ENCODE data around the gene FNDC8.
A peak's percentile ranks its signal among the peaks of the same experiment; 100 is the strongest.
"Not testable (repeated sequence)": the region's sequence is repeated elsewhere in the genome, so short reads cannot be mapped to it uniquely, and the experiment has no call there.

FNDC8 gene

DNA sequence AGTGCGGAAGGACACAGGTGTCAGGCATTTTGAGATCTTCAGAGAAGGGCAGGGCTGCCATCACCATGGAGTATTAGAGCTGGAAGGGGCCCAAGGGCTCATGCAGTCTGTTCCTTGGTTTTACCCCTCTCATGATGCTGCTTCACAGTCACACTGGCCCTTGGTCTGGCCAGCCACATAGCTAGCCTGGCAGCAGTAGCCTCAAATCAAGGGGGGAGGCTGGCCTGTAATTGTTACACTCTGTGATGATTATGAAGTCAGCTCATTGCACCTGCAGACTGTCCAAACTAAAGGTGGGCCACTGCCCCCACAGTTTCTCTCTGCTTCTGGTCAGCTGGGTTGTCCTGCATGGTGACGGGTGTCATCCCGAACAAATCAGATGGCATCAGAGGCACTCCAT, at the start of gene FNDC8:
Gene FNDC8, plus strand, starts transcription at position 301 of the 400 bp plus-strand sequence. Its CDS starts 79 bp downstream, at position 380.
- DNase-seq = no peak

DNA sequence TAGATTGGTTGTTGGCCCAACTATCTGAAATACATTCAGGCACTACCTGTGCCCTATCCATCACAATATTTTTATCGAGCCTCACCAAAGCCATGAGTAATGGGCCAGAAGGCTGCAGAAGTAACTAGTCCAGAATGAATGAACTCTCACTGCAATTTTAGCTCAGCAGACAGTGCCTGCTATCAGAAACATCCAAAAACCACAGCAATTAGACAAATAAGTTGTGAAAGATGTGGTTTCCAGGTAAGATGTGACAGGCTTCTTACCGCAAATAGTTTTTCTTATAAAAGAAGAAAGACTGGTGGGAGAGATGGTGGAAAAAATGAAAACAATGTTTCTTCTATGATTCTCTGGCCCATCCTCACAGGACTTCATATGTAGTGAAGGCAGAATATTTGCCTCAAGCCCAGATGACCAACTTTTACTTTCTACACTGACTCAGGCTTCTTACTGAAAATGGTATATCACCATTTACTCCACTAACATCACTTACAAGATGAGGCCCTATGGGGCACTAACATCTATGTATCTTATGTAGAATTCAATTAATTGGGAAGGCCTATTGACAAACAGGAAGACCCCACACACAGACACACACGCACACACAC, 48.1 kb upstream of the FNDC8 start:
- DNase-seq = peak; percentile 38

DNA sequence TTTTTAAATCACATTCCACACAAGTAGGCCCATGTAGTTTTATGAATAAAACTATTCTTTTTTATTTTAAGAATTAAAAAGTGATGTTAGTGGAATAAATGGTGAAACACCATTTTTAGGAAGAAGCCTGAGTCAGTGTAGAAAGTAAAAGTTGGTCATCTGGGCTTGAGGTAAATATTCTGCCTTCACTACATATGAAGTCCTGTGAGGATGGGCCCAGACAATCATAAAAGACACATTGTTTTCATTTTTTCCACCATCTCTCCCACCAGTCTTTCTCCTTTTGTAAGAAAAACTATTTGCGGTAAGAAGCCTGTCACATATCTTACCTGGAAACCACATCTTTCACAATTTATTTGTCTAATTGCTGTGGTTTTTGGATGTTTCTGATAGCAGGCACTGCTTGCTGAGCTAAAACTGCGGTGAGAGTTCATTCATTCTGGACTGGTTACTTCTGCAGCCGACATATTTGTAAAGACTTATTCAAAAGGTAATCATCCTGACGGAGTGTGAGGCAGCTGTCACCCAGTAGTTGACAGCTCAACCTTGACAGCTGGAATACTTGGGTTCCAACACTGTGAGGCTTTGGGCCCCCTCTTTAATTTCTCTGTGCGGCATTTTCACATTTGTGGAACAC, 47.3 kb upstream of the FNDC8 start:
- DNase-seq = peak; percentile 31

DNA sequence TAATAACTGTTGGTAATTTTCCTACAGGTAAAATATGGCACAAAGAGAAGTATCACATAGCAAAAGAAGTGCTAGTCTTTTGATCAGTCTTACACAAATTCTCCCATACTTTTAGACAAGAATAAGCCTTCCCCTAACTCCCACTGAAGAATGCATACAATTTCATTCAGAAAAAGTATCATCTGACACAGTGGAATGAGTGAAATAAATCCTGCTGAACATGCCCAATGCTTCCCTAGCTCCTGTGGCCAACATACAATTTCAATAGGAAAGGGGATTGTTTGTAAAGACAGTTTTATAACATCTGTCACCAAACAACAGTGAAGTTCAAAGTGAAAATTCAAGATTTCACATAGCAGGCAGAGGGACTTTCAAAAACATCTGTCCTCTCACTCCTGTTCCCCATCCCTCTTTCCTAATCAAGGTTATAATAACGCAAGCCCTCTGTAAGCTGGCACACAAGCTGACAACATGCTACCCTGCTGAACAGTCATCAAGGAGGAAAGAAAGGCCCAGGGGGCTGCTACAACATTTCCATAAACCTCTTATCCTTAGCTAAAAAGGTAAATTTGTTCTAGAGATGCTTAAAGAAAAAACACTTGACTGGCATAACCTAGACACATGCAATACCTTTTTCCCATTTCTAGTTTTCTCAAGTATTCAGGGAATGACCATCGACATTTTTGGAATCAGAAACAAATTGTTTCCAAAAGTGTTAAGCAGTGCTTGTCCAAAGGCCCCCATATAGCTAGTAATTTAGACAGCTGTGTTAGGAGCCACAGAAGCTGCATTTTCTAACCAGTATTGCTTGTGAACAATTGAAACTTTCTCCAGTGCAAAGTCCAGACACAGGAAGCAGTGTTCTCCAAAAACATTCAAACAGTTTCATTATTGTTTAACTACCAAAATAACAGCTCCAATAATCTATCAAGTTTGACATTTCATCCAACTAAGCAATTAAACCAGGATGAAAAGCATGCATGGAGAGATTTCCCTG, 46.4 kb upstream of the FNDC8 start:
- no peak for DNase-seq

DNA sequence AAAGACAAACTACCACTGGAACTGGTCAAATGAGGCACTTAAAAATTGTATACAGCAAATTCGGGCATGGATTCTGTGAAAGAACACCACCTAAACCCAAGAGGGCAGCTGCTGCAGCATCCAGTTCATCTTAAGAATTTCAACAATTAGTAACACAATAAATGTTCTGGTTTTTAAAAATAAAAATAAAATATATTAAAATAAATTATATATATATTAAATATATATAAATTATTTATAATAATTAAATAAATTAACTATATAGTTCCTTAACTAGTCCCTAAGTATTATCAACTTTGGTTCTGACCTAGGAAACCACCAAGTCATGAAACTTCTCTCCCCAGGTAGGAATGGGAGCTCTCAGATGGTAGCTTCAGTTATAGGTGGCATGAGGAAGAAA, 44.5 kb upstream of the FNDC8 start:
- no peak for DNase-seq

DNA sequence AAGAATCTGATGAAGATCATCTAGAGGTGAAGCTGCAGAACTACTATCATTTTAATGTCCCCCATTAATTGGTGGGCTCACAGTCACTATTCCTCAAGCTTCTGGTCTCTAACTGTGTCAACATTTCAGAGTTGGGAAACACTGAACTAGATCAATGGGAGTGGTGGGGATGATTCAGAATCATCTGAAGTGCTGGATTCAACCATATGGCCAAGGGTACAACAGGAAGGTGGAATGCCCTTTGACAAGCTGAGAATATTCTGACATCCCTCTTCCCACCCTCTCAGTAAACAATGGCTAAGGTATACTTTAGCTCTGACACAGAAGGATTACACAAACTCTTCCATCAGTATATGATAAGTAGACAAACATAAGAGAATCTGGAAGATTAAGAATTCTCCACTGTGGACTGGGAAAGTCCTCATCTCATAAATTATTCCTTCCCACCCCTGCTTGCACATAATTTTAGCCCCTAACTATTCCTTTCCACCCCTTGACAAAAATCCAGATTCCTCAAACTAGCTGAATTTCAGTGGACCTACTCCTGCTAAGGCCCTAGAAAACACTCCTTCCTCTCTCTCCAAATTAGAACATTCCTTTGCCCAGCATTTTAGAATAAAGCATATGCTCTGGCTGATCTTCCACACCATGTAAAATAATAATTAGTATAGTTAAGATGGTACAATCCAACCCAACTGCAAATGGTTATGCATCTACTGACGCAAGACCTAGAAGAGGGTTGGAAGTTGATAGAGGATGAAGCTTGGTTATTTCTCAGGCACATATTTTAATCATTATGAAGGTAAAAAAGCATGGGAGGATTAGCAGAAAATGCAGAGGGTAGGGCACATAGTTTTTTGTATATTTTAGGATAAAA, 41.6 kb upstream of the FNDC8 start:
- DNase-seq = no peak

DNA sequence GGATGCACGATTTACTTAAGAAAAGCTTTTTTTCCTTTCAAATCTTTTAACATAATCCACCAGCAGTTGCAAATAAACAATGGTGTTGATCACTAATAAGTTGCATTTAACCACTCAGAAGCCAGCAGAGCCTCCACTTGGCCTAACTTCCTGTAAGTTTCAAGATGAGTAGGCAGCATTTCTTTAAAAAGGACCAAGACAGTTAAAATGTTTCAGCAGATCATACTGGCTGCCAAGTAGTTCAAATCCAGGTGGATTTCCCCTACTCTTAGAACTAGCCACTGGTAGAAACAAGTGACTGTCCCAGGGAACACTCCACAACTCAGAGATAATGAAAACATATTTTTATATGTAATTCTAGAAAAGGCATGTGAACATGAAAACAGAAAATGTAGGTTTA, 40.9 kb upstream of the FNDC8 start:
- no peak for DNase-seq

DNA sequence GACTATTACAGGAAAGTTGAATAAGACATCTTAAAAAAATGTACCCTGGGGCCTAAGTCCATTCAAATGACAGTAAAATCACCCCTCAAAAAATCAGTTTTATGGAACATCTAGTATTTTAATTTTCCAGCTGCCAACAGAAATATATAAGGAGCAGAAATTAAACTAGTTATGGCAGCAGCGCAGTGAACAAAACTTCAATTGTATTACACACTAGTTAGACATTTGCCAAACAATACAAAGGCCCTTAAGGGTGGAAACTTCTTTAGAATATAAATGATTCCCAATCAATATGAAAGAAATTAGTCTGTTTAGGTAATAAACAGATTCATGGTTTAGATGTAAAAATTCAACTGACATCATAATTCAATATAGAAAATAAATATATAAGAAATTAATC, 39.8 kb upstream of the FNDC8 start:
- no peak for DNase-seq

DNA sequence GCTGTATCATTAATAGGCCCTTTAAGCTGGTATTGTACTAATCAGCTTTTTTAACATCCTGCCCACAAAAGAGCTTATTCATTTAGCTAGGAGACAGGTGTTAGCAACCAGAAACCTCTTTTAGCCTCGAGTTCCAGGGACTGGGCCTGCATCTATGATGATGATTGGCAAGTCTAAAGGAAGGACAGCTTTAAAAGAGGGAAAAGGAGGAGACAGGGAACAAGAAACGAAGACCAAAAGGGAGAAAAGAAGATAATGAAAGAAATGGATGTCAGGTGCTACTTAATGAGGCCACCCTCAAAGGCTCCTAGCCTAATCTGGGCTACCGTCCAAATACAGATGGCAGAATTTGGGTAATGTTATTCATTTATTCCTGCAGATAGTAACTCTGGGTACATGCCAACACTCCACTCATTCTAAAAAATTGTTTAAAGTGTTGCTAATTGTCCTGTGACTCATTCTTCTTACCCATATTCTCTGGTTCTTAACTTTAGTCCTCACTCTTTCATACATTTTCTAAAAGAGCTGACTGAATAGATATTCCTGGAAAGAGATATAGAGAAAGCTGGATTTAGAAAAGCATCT, 39.2 kb upstream of the FNDC8 start:
- no peak for DNase-seq

DNA sequence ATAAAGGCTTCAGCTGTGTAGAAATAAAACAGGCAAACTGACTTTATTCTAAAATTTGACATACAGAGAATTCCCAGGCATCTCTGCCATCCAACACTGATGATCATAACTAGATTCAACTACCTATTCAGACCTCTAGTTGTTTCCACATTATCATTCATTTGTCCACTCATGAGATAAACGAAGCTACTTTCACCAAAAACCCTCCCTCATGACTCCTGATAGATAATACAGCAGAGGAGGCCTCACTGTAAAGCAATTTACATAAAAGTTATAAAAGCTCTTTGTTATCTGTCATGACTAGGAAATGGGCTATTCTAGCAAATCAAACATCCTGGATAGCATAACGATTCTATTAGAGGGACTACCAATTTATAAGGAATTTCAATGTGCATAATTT, 38.3 kb upstream of the FNDC8 start:
- DNase-seq = no peak

DNA sequence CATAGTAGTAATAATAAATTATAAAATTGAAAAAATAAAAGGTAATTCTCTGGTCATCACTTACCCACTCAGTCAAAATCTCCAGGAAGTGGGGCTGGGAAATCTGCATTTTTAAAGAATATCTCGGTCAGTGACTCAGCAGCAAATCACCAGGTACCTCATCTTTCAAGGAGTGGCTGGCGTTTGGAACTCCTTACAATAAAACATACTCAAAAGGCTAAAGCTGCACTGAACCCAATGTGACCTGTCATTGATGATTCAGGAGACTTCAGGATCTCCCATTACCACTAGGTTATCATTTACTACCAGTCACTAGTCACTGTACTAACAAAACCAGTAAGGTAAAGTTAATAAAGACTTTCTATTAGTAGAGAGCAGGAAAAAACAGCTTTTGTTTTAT, 36.4 kb upstream of the FNDC8 start:
- peak; percentile 31 for DNase-seq

DNA sequence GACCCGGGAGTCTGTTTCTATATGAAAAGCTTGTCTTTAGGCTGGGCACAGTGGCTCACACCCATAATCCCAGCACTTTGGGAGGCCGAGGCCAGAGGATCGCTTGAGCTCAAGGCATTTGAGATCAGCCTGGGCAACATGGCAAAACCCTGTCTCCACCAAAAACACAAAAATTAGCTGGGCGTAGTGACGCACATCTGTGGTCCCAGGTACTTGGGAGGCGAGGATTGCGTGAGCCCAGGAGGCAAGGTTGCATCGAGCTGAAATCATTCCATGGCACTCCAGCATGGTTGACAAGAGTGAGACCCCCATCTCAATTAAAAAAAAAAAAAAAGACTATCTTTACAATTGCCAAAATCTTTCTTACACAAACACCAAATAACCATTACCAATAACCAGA, 35.3 kb upstream of the FNDC8 start:
- no peak for DNase-seq

DNA sequence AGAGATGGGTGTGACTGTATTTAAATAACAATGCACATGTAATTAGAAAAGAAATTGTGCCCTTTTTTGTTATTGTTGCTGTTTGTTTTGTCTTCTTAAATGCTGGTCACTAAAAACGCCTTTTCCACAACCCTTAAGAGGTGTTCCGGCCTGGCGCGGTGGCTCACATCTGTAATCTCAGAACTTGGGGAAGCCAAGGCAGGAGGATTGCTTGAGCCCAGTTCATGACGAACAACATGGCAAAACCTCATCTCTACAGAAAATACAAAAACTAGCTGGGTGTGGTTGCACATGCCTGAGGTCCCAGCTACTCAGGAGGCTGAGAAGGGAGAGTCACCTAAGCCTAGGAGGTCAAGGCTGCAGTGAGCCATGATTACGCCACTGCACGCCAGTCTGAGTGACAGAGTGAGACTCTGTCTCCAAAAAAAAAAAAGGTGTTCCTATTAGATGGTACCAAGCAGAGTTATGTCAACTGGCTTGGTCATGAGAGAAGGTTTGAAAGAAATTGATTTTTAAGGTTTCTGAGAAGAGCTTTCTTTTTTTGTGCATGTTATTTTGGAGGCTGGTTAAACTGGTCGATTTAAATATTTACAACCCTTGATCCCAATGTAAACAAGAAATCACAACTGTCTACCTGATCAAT, 34.4 kb upstream of the FNDC8 start:
- DNase-seq = no peak

DNA sequence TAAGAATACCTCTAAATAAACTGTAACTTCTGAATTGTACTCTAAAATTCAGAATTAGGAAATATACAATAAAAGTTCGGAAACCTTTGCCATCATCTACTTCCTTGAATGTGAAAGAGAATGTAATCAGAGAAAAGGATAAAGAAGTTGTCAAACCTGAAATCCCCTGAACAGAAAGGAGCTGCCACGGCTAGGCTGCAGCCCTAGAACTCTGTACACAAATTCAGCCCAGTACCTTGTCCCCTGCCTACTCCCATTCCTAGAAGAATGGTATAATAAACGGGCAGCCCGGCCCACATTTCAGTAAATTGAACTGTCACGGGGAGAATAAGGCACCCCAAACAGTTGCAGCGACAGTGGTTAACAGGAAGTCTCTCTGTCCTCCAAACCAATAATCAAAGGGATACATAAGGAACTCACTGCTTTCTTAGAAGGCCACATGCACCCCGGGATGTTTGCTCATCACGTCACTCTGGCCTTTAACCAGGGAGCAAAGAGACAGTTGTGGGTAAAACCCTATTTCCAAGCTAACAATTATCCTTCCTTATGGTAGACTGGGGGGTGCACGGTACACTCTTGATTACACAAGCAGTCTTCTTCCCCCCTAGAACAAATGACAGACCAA, 33.6 kb upstream of the FNDC8 start:
- DNase-seq = peak; percentile 19

DNA sequence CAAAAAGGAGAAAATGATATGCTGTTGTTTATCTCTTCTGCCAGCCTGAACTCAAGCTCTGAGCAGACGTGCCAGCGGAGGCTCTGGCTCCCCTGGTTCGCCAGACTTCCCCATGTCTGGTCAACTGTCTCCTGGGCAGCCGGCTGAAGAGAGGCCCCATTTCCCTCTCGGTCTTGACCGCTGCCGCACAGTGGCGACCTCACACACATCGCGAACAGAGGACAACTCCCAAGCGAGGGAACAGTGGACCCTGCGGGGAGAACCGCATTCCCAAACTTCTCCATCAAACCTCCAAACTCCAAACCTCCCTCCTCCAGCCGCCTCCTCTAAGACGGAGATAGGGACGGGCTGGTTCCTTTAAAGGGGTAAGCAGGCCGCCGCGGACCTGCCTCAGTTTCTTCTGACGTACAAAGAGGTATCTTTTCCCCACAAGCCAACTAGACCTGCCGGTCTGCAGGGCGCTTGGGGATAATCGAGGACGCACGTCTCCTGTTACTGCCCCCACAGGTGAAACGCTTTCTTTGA, 33.0 kb upstream of the FNDC8 start:
- DNase-seq = peak; percentile 16

DNA sequence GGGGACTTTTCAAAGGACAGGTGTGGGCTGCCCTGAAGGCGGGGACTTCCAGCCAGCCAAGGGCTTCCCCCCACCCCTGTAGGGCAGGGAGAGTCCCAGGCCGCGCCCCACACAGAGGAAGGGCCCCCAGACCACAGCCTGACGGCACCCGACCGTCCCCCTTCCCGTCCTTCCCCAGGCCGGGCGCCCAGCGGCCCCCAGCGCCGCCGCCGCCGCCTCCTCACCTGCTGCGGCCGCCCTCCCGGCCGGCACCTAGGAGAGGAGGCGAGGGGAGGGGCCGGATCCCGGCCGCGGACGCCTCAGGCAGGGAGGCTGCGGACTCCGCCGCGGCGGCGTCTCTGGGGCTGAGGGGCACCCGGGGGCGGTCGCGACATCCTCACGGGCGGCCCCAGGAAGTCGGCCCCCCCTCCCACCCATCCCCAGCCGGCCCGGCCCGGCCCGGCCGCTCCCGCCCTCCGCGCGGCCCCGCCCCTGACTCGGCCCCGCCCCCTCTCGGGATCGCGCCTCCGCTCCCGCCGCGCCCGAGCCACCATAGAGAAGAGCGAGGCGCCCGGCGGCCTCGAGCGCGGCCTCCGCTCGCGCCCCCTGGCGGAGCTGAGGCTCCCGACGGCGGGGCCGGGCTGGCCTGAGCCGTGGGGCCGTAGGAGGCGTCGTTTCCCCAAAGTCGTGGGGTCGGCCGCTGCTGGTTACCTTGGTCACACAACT, 32.4 kb upstream of the FNDC8 start:
- DNase-seq = peak; percentile 87

DNA sequence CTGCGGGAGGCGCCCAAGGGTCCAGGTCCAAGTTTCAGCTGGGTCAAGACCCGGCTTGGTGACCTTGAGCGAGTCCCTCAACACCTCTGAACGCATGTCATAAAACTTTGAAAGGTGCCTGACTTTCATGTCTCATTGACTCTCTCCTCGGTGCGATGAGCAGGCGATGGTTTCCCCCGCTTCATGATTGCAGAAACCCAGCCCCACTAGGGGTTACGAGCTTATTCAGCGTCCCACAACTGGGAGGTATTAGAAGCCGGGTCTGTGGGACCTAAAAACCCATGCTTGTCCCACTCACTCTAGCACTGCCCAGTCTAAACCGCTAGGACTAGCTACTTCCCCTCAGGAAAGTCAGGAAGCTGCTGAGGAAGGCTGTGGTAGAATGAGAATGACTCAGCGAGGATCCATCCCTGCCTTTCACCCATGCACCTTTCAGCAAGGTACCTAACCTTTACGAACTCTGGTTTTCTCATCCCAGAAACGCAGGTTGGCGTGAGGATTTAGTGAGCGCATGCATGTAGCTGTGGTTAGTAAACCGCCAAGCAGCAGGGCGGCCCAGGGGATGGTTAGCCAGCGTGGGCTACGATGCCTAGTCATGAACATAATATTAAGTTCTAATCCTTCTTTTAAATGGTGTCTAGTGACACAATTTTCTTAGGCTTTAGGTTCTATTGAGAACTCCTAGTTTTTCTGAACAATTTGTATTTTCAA, 31.7 kb upstream of the FNDC8 start:
- DNase-seq = peak; percentile 64

DNA sequence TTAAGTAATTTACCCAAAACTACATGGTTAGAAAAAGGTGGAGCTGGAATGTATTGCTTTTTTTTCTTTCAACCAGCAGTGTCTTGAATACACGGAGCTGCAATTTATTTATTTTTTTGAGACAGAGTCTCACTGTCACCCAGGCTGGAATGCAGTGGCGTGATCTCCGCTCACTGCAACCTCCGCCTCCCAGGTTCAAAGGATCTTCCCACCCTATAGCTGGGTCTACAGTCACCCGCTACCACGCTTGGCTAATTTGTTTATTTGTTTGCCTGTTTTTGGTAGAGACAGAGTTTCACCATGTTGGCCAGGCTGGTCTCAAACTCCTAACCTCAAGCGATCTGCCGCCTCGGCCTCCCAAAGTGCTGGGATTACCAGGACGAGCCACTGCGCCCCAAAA, 30.7 kb upstream of the FNDC8 start:
- DNase-seq = not testable (repeated sequence)

DNA sequence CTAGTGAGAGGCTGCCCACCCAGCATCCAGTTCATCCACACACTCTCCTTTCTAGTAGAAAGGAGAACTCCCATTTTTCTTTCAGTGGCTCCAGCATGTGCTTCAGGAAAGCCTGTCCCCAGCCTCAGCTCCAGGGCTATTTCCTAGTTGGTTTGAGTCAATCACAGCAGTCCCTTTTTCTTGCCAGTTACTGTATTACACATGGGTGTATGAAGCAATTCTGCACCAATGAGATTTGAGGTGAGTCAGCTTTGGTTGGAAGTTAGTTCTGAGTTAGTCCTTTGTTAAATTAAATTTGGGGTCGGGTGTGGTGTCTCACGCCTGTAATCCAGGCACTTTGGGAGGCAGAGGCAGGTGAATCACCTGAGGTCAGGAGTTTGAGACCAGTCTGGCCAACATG, 26.5 kb upstream of the FNDC8 start:
- no peak for DNase-seq

DNA sequence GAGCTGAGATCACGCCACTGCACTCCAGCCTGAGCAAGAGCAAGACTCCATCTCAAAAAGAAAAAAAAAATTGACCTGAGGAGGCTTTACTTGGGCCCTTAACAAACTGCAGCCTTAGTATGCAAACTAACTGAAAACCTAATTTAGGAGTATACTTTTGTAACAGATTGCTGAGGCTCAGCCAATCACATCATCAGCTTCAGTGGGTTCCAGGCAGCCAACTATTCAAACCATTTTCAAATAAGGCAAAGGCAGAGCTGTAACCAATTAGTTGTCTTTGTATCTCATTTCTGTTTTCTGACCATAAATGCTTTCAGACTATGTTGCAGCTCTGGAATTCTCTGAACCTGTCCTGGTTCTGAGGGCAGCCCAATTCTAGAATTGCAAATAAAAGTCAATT, 25.7 kb upstream of the FNDC8 start:
- DNase-seq = no peak
